H1 (cell line): ENCODE results near the gene C1orf21.

Source experiments
- ATF2 ChIP-seq: IDR thresholded peaks from 2 replicates; pipeline ENCODE4 v1.6.1; 2012; ENCODE audit warnings: low read length, inconsistent platforms
- CEBPB ChIP-seq: IDR thresholded peaks from 2 replicates; pipeline ENCODE4 v1.6.1; 2012; ENCODE audit warnings: low read depth, low read length
- EZH2 ChIP-seq: fragments of 200-600 bp; sonication (generic); IDR thresholded peaks from 2 replicates; pipeline ENCODE4 v1.7.1; 2012; ENCODE audit warnings: low read depth, mild to moderate bottlenecking, moderate library complexity, low read length, inconsistent platforms; ENCODE audit not compliant: severe bottlenecking
- PHF8 ChIP-seq: fragments of 200-600 bp; sonication (generic); conservative IDR thresholded peaks from 2 replicates; pipeline ENCODE4 v1.7.1; 2012; ENCODE audit warnings: low read depth, mild to moderate bottlenecking, inconsistent platforms, low read length, moderate library complexity
- POLR2A ChIP-seq, 2 experiments: IDR thresholded peaks; 1 replicate in 1 of 2; 2 replicates in 1 of 2; pipeline ENCODE4 v1.6.1; 2011; ENCODE audit warnings: low read depth in 2 of 2, low read length in 2 of 2, mild to moderate bottlenecking in 2 of 2; ENCODE audit errors: control extremely low read depth in 1 of 2
- SP1 ChIP-seq: IDR thresholded peaks from 2 replicates; pipeline ENCODE4 v1.6.1; 2011; ENCODE audit warnings: low read depth, low read length
- SP2 ChIP-seq: IDR thresholded peaks from 2 replicates; pipeline ENCODE4 v1.6.1; 2012; ENCODE audit warnings: mild to moderate bottlenecking, low read length, inconsistent platforms
- TAF7 ChIP-seq: optimal IDR thresholded peaks from 2 replicates; pipeline ENCODE3; 2011; ENCODE audit warnings: low read depth, mild to moderate bottlenecking, inconsistent platforms, low read length, moderate library complexity, borderline replicate concordance
- YY1 ChIP-seq: IDR thresholded peaks from 2 replicates; pipeline ENCODE4 v1.6.1; 2011; ENCODE audit warnings: low read depth, mild to moderate bottlenecking, low read length
- ZNF274 ChIP-seq: IDR thresholded peaks from 2 replicates; pipeline ENCODE4 v1.7.0; 2012; ENCODE audit warnings: low read length, borderline replicate concordance; ENCODE audit errors: extremely low read depth
- TF ChIP-seq, protein P1 (sequence below), 3 experiments: IDR thresholded peaks; 1 replicate in 2 of 3; 2 replicates in 1 of 3; pipeline versions ENCODE4 v1.5.1 to v1.6.1; 2011; ENCODE audit warnings: low read length in 3 of 3, mild to moderate bottlenecking in 3 of 3, inconsistent platforms in 2 of 3, low read depth in 1 of 3, moderate library complexity in 1 of 3; ENCODE audit not compliant: insufficient read depth in 1 of 3; ENCODE audit errors: control extremely low read depth in 1 of 3

GRCh38 chr1:184646178-184646701 is 259.4 kb downstream of the C1orf21 start:
- TF ChIP-seq ATF2, result no peak
- no peak for TF ChIP-seq CEBPB
- TF ChIP-seq SP1, result no peak
- TF ChIP-seq, protein P1, sequence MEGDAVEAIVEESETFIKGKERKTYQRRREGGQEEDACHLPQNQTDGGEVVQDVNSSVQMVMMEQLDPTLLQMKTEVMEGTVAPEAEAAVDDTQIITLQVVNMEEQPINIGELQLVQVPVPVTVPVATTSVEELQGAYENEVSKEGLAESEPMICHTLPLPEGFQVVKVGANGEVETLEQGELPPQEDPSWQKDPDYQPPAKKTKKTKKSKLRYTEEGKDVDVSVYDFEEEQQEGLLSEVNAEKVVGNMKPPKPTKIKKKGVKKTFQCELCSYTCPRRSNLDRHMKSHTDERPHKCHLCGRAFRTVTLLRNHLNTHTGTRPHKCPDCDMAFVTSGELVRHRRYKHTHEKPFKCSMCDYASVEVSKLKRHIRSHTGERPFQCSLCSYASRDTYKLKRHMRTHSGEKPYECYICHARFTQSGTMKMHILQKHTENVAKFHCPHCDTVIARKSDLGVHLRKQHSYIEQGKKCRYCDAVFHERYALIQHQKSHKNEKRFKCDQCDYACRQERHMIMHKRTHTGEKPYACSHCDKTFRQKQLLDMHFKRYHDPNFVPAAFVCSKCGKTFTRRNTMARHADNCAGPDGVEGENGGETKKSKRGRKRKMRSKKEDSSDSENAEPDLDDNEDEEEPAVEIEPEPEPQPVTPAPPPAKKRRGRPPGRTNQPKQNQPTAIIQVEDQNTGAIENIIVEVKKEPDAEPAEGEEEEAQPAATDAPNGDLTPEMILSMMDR (IDR thresholded peaks at IDR 0.05; ENCODE audit: control extremely low read depth in 1 of 3, insufficient read depth in 1 of 3, low read depth in 1 of 3, low read length in 3 of 3), result no peak
- no peak for TF ChIP-seq PHF8
- no peak for TF ChIP-seq YY1
- TF ChIP-seq ZNF274, result no peak
- no peak for TF ChIP-seq POLR2A (IDR thresholded peaks at IDR 0.05; ENCODE audit: control extremely low read depth in 1 of 2, low read depth in 2 of 2, low read length in 2 of 2)
- no peak for TF ChIP-seq TAF7
- no peak for TF ChIP-seq EZH2
- no peak for TF ChIP-seq SP2
